HG03045 (cell line): ENCODE measurements around the gene UNC13A.

Source experiments
- ATAC-seq: cut with Tn5 transposase; IDR thresholded peaks from one replicate; pipeline ENCODE4 v1.9.1; 2021; ENCODE audit warnings: mild to moderate bottlenecking, moderate library complexity; ENCODE audit not compliant: unreplicated experiment

Gene UNC13A

DNA sequence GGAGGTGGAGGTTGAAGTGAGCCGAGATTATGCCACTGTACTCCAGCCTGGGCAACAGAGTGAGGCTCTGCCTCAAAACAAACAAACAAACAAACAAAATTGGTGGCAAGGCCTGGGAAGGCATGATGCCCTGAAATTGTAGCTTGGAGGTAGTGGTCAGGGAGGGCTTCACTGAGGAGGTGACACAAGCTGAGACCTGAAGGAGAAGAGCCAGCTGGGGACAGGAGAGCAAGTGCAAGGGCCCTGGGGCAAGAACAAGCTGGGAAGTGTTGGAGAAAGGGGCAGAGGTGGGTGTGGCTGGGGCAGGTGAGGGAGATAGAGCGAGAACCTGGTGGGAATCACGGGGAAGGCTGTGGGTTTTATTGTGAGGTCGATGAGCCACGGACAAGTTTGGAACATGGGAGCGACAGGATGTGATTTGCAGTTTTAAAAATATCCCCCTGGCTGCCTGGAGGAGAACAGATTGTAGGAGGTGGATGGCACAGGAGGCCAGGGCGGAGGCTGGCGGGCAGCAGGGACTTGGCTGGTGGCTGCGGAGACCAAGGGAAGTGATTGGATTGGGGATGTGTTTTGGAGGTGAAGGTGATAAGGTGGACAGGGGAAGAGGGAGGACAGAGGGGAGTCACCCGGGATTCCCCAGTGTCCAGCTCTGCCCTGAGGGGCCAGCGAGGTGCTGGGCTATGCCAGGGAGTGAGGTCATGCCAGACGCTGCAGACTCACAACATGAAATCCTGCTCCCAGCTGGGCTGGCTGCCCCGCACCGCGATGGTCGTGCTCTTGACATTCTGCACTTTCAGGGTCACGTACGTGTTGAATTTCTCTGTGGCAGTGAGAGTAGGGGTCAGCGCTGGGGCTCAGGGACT is 14.0 kb downstream of the UNC13A start:
- ATAC-seq: no peak

GRCh38 chr19:17671906-17672305 is 16.2 kb downstream of the UNC13A start:
- ATAC-seq: no peak

GRCh38 chr19:17669419-17669818 is 18.7 kb downstream of the UNC13A start:
- ATAC-seq: no peak

DNA sequence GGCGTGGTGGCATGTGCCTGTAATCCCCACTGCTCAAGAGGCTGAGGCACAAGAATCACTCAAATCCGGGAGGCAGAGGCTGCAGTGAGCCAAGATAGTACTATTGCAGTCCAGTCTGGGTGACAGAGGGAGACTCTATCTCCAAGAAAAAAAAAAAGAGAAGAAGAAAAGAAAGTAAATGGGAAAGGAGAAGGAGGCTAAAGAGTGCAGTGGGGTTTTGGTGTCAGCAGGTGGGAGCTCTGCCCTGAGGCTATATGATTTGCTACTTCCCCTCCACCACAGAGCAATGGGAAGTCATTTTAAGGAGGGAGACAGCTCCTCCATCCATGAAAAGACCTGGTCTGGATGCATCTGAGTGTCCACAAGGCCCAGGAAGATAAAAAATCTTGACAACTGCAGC is 23.1 kb downstream of the UNC13A start:
- no peak for ATAC-seq

- ATAC-seq: no peak
Observed at GRCh38 chr19:17659996-17660395, 28.2 kb downstream of the UNC13A start.

GRCh38 chr19:17658666-17659065 is 29.5 kb downstream of the UNC13A start:
- ATAC-seq: no peak

GRCh38 chr19:17658240-17658639 is 29.9 kb downstream of the UNC13A start:
- ATAC-seq: no peak

- ATAC-seq: no peak
Observed at GRCh38 chr19:17656970-17657369, 31.2 kb downstream of the UNC13A start.

DNA sequence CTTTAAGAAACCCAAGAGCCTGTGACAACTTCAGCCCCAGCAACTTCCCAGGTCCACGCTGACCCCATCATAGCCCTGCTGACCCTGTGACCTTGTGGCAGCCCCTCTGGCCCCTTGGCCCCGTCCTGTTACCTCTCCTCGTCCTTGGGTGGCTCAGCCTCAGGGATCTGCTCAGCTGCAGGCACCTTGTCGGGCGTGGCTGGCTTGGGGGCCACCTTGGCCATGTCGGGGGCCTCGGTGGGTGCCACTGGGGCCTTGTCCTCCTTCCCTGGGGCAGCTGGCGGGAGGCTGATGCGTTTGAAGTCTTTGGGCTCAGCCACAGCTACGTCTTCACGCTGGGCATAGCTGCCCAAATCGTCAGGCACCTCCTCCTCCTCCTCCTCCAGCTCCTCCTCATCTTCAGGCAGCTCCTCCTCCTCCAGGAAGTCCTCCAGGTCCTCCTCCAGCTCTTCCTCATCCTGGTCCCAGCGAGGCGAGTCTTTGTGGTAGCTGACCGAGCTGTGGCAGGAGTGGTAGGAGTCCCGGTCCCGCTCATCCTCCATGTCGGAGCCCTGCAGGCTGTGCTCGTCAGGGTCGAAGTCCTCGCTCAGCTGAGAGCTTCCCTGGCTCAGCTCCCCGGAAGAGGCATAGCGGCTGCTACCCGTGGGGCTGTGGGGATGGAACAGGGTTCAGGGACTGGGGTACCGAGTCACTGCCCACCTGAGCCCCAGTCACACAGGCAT is 32.2 kb downstream of the UNC13A start:
- ATAC-seq: no peak

DNA sequence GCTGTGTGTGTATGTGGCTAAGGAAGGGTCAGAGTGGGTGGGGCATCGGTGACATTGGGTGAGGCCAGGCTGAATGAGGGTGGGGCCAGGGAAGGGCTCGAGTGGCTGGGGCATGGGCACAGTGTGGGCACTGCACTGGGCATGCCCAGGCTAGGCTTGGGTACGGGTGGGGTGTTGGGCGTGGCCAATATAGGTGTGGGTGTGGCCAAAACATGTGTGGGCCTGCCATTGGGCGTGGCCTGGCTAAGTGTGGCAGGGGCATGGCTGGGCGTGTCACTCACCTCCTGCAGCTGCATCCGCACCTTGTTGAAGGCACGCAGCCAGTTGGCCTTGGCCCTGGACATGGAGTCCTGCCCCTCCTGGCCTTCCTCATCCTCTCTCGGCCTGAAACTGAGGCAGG is 33.2 kb downstream of the UNC13A start:
- no peak for ATAC-seq

DNA sequence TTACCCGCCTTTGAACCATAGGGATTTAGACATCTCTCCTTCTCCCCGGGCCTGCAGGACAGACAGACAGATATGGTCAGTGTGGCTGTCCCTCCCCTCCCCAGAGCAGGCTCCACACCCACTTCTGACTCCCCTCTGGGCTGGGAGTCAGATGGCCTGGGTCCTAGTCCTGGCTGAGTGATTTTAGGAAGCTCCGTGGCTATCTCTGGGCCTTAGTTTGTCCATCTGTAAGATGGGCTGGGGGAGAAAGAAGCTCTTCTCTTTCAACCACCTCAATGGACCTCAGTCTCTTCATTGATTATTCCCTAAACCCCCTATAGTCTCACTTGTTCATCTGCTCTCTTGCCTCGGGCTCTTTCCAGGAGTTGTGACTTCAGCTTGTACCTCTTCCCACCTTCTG is 35.5 kb downstream of the UNC13A start:
- ATAC-seq: no peak

DNA sequence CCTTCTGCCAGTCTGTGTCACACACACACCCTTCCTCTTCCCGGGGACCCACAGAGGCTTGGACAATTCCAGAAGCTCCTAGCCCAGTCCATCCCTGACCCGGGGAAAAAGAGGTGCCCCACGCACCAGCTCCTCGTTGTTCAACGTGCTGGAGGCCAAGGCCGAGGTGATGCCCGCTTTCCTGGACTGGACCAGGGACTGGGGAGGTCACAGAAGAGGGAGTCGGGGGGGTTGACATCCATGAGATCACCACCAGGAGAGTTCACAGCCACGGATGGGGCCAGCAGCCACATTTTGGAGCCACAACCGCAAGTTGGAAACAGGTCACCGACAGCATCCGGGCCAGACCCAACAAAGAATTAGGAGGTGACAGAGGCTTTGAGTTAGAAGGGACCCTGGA is 39.4 kb downstream of the UNC13A start:
- ATAC-seq: no peak

DNA sequence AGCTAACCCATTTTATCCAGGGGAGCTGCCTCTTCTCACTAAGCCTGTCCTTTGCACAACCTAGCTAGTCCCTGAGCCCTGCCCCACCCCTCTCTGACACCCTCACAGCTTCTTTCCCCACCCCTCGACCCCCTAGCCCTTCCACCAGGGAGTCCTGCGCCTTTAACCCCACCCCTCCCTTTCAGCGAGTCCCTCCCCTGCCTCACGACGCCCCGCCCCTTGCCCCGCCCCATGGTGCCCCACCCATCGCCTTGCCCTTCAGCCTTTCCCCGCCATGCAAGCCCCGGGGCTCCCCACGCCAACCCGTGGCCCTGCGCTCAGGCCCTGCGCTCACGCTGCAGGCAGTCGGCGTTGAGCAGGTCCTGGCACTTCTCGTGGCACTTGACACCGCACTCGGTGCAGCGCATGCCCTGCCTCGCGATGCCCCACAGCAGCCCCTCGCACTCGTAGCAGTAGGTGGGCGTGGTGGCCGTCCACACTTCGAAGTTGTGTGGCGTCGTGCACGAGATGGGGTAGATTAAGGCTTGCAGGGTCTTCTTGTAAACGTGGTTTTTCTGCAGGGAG is 40.0 kb downstream of the UNC13A start:
- ATAC-seq: no peak

- no peak for ATAC-seq
Observed at GRCh38 chr19:17647071-17648020, 40.8 kb downstream of the UNC13A start.

GRCh38 chr19:17646441-17646840 is 41.7 kb downstream of the UNC13A start:
- ATAC-seq: no peak

DNA sequence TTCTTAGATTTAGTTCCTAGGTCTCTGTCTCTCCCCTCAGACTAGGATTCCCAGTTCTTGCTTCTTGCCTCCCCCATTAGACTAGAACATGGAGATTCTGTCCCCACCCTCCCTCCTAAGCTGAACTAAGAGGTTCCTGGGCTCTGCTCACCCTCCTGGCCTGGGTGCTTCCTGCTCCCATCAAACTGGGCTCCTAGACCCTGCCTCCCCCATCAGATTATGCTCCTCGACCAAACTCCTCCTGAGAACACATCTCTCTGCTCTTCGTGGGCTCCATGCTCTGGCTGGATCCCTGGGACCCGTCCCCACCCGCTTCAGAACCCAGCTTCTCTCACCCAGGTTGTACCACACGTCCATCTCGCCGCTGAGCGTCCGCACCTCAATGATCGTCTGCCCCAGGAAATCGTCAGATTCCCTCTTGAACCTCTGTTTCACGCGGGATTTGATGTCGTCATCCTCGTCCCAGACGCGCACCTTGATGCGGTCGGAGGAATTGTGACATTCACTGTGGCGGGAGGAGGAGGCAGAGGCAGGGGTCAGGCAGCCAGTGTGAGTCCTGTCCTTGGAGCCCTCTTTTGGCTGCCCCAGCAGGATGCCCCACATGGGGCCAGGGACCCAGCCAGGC is 42.7 kb downstream of the UNC13A start:
- ATAC-seq: no peak

DNA sequence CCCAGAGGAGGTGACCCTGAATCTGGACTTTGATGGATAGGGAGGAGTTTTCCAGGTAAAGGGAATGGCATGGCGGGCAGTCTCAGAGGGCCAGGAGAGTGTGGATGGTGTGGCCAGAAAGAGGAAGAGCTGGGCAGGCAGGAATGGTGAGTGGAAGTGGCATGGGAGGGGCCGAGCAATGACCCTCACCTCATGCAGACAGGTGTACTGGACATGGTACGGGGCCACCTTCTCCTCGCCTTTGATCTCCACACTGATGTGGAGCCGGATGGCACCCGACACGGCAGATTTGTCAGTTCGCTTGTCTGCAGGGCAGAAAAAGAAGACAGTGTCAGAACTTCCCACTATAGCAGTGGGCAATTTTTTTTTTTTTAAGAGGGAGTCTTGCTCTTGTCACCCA is 45.5 kb downstream of the UNC13A start:
- ATAC-seq: no peak

- no peak for ATAC-seq
Observed at GRCh38 chr19:17641846-17642245, 46.3 kb downstream of the UNC13A start.

DNA sequence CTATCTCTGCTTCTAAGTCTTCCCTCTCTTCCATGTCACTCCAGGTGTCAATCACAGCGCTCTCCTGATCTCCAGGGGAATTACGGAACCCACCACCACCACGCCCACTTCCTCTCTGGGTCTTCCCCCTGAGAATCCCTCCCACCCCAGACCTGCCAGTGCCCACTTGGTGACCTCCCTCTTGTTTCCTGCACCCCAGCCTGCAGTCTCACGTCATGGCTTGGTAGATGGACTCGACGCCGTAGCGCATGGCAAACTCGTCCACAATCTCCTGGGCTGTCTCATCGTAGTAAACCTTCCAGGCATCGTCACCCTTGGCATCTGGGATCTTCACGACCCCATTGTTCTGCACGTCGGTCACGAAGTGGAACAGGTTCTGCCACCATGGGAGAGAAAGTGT is 47.0 kb downstream of the UNC13A start:
- ATAC-seq: no peak

DNA sequence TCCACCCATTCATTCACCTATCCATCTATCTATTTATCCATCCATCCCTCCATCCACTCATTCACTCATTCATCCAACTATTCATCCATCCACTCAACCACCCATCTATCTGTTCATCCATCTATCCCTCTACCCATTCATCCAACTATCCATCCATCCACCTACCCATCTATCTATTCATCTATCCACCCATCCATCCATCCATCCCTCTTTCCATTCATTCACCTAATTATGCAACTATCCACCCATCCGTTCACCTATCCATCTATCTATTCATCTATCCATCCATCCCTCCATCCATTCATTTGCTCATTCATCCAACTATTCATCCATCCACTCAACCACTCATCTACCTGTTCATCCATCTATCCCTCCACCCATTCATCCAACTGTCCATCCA is 54.5 kb downstream of the UNC13A start:
- no peak for ATAC-seq
